A549 (cell line): ENCODE results near the gene KATNAL1. TPM values are rescaled to one million over a fixed set of nuclear protein-coding genes. Genes with fewer than 3 reads are reported as not detected.

Source experiments
- ATAC-seq, 2 experiments: fragments of 200-7000 bp in 1 of 2; fragments of >200 bp in 1 of 2; cut with Nextera tagmentation in 1 of 2; cut with Tn5 transposase in 1 of 2; 3 replicates each; pipeline versions ENCODE4 v1.8.0 to v1.9.1; 2018 to 2020; ENCODE audit warnings: mild to moderate bottlenecking in 1 of 2, moderate library complexity in 1 of 2
- CTCF ChIA-PET: fragments of 300-600 bp; sonication (Branson Sonifier 250); formaldehyde crosslinking; extraction: SDS; loops from one replicate; lab custom pipeline; 2021; ENCODE audit warnings: antibody characterized with exemption, inconsistent platforms; lab: Yijun Ruan, JAX
- POLR2A ChIA-PET: fragments of 350-600 bp; formaldehyde crosslinking; extraction: SDS; loops from one replicate; lab custom pipeline; 2021; ENCODE audit warnings: antibody characterized with exemption, inconsistent platforms; lab: Yijun Ruan, JAX
- DNase-seq, 2 experiments: peaks; one replicate each; pipeline versions ENCODE4 v3.0.0 to v3.0.0-alpha.2; 2011 to 2016; ENCODE audit warnings: low read depth in 1 of 2, low spot score in 1 of 2
- FAIRE-seq: peaks from 2 replicates; lab custom pipeline; 2011; peaks lifted over from hg19 to GRCh38; lab: Jason Lieb, UNC
- H3K27ac ChIP-seq, 2 experiments: fragments of >200 bp; sonication (Bioruptor Twin); formaldehyde crosslinking; 3 replicates each; pipeline ENCODE4 v1.5.1; 2016 to 2017
- H3K4me1 ChIP-seq: fragments of >200 bp; sonication (Bioruptor Twin); formaldehyde crosslinking; 3 replicates; pipeline ENCODE4 v1.6.1; 2016
- H3K4me2 ChIP-seq: fragments of >200 bp; sonication (Bioruptor Twin); formaldehyde crosslinking; 3 replicates; pipeline ENCODE4 v1.6.1; 2016
- H3K4me3 ChIP-seq: fragments of >200 bp; sonication (Bioruptor Twin); formaldehyde crosslinking; 3 replicates; pipeline ENCODE4 v1.5.1; 2016
- H3K9me3 ChIP-seq: fragments of >200 bp; sonication (Bioruptor Twin); formaldehyde crosslinking; 3 replicates; pipeline ENCODE4 v1.6.1; 2016
- BHLHE40 ChIP-seq: IDR thresholded peaks from 2 replicates; pipeline ENCODE4 v1.6.1; 2012; ENCODE audit warnings: low read depth, low read length, inconsistent platforms
- CBX2 ChIP-seq: fragments of 200-600 bp; sonication (generic); IDR thresholded peaks from 2 replicates; pipeline ENCODE4 v1.6.1; 2016; ENCODE audit warnings: low read depth, mild to moderate bottlenecking, borderline replicate concordance
- CEBPB ChIP-seq, 2 experiments: fragments of >200 bp in 1 of 2; sonication (Bioruptor Twin) in 1 of 2; formaldehyde crosslinking in 1 of 2; IDR thresholded peaks; 2 replicates each; pipeline ENCODE4 v1.6.1; 2012 to 2016
- CHD2 ChIP-seq: fragments of 150-350 bp; IDR thresholded peaks from 2 replicates; pipeline ENCODE4 v1.6.1; 2014; ENCODE audit warnings: low read length; ENCODE audit not compliant: partially characterized antibody
- EP300 ChIP-seq, 2 experiments: fragments of >200 bp; sonication (Bioruptor Twin); formaldehyde crosslinking; IDR thresholded peaks; 2 replicates in 1 of 2; 3 replicates in 1 of 2; pipeline ENCODE4 v1.6.1; 2016 to 2017
- FOSL2 ChIP-seq, 2 experiments: fragments of 450-650 bp in 1 of 2; fragments of >200 bp in 1 of 2; sonication (Bioruptor Twin) in 1 of 2; formaldehyde crosslinking; IDR thresholded peaks; 2 replicates each; pipeline versions ENCODE4 v1.5.0 to v1.6.1; 2016 to 2020; ENCODE audit warnings: mild to moderate bottlenecking in 1 of 2, moderate library complexity in 1 of 2
- GATA3 ChIP-seq: IDR thresholded peaks from 2 replicates; pipeline ENCODE4 v1.6.1; 2012; ENCODE audit warnings: borderline replicate concordance
- HDAC2 ChIP-seq: fragments of 200-600 bp; sonication (generic); IDR thresholded peaks from 2 replicates; pipeline ENCODE4 v1.6.1; 2016
- HEYL ChIP-seq: fragments of 250-450 bp; sonication (Bioruptor Pico); IDR thresholded peaks from 2 replicates; pipeline ENCODE4 v1.8.0; 2021; ENCODE audit warnings: mild to moderate bottlenecking, moderate library complexity
- HOXB13 ChIP-seq: fragments of 250-450 bp; sonication (Bioruptor Pico); IDR thresholded peaks from 2 replicates; pipeline ENCODE4 v1.5.0; 2020; ENCODE audit warnings: low read depth, mild to moderate bottlenecking, moderate library complexity
- HOXB5 ChIP-seq: fragments of 250-450 bp; sonication (Bioruptor Pico); IDR thresholded peaks from 2 replicates; pipeline ENCODE4 v1.5.0; 2020; ENCODE audit warnings: mild to moderate bottlenecking, moderate library complexity
- MAZ ChIP-seq: fragments of 150-350 bp; IDR thresholded peaks from 2 replicates; pipeline ENCODE4 v1.6.1; 2014; ENCODE audit warnings: antibody characterized with exemption, low read depth, low read length, borderline replicate concordance
- MYC ChIP-seq: IDR thresholded peaks from 2 replicates; pipeline ENCODE4 v1.6.1; 2012; ENCODE audit warnings: mild to moderate bottlenecking, inconsistent platforms, low read length, improper control_type of control experiment, borderline replicate concordance
- NFE2L2 ChIP-seq: fragments of 150-350 bp; conservative IDR thresholded peaks from 2 replicates; pipeline ENCODE4 v1.6.1; 2014; ENCODE audit warnings: low read length
- NR3C1 ChIP-seq: fragments of >200 bp; sonication (Bioruptor Twin); formaldehyde crosslinking; IDR thresholded peaks from 3 replicates; pipeline ENCODE4 v1.6.1; 2017
- RNF2 ChIP-seq: fragments of 200-600 bp; sonication (generic); IDR thresholded peaks from 2 replicates; pipeline ENCODE4 v1.6.1; 2016; ENCODE audit warnings: low read depth, mild to moderate bottlenecking, antibody characterized with exemption, moderate library complexity, borderline replicate concordance
- SMC3 ChIP-seq: fragments of >200 bp; sonication (Bioruptor Twin); formaldehyde crosslinking; IDR thresholded peaks from 3 replicates; pipeline ENCODE4 v1.6.1; 2018; ENCODE audit warnings: inconsistent platforms
- SREBF2 ChIP-seq: fragments of 450-650 bp; IDR thresholded peaks from 2 replicates; pipeline ENCODE4 v1.6.1; 2014; ENCODE audit warnings: mild to moderate bottlenecking, moderate library complexity
- TFCP2L1 ChIP-seq: fragments of 250-450 bp; sonication (Bioruptor Pico); IDR thresholded peaks from 2 replicates; pipeline ENCODE4 v1.5.0; 2021; ENCODE audit warnings: mild to moderate bottlenecking
- ZC3H11A ChIP-seq: fragments of 450-650 bp; IDR thresholded peaks from 2 replicates; pipeline ENCODE4 v1.6.1; 2014; ENCODE audit warnings: antibody characterized with exemption, mild to moderate bottlenecking
- ZFP36 ChIP-seq: fragments of 450-650 bp; IDR thresholded peaks from 2 replicates; pipeline ENCODE4 v1.6.1; 2014; ENCODE audit warnings: borderline replicate concordance; ENCODE audit not compliant: partially characterized antibody
- ZNF302 ChIP-seq: fragments of 250-450 bp; sonication (Bioruptor Pico); IDR thresholded peaks from 2 replicates; pipeline ENCODE4 v1.9.0; 2021; ENCODE audit warnings: inconsistent platforms, mild to moderate bottlenecking, moderate library complexity
- WGBS: methylation state at CpG from one replicate; pipeline ENCODE4 v1.1.6; 2017; ENCODE audit errors: missing lambda C conversion rate; 5-methylcytosine and 5-hydroxymethylcytosine counted together
- polyA plus RNA-seq, 4 experiments: library from polyadenylated mRNA; depleted of rRNA in 3 of 4; stranded (reverse); fragments of >200 nt; fragmentation: RNase III in 1 of 4; extraction: RNeasy Plus Mini Kit Qiagen cat#74134 plus additional on column Dnase treatment in 1 of 4; gene quantifications; 2 replicates in 3 of 4; 3 replicates in 1 of 4; pipeline ENCODE4 v1.2.3, GENCODE V29; 2011 to 2017
- TF ChIP-seq, protein P1 (sequence below): IDR thresholded peaks from 2 replicates; pipeline ENCODE4 v1.6.1; 2012
- TF ChIP-seq, protein P2 (sequence below): fragments of >200 bp; sonication (Bioruptor Twin); formaldehyde crosslinking; IDR thresholded peaks from 3 replicates; pipeline ENCODE4 v1.6.1; 2016
- TF ChIP-seq, protein P3 (sequence below): IDR thresholded peaks from 2 replicates; pipeline ENCODE4 v1.6.1; 2012; ENCODE audit warnings: low read depth, borderline replicate concordance
- TF ChIP-seq, protein P4 (sequence below): fragments of >200 bp; sonication (Bioruptor Twin); formaldehyde crosslinking; IDR thresholded peaks from 2 replicates; pipeline ENCODE4 v1.6.1; 2016
- TF ChIP-seq, protein P5 (sequence below): fragments of 250-450 bp; sonication (Bioruptor Pico); IDR thresholded peaks from 2 replicates; pipeline ENCODE4 v1.5.0; 2021; ENCODE audit warnings: mild to moderate bottlenecking, moderate library complexity, borderline replicate concordance
- TF ChIP-seq, protein P6 (sequence below): fragments of >200 bp; sonication (Bioruptor Twin); formaldehyde crosslinking; IDR thresholded peaks from 3 replicates; pipeline ENCODE4 v1.5.1; 2016

KATNAL1 gene
- polyA plus RNA-seq, 2 of the 4 experiments (the other 2 are of a cell fraction) = 7.9 to 10.5 TPM

DNA sequence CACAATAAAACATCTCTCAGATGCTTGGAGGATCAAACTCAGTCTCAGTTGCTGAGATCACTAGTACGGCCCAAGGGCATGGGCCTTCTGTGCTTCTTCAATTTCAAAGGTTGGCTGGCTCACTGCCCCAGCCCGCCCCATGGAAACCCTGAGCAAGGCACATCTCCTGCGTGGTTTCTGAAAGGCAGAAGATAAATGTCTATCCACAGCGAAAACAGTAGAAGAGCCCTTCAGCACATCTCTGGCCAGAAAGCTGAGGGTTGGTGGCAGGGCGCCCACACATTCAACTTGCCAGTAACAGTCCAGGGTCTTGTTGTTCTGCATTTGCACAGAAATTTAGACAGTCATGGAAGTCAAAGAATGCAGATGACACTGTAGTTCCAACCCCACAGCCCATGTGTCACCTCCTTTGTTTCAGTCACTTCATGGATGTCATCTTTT is 24.0 kb upstream of the KATNAL1 start:
- 77% methylated on average over 5 of the region's 5 CpGs for WGBS
- TF ChIP-seq EP300 (IDR thresholded peaks at IDR 0.05) (no peak), HOXB13 (CRISPR knock-in tag) (no peak), MYC (no peak), HOXB5 (CRISPR knock-in tag) (no peak), FOSL2 (IDR thresholded peaks at IDR 0.05) (no peak), FOSL2 (CRISPR knock-in tag; IDR thresholded peaks at IDR 0.05) (no peak), CEBPB (IDR thresholded peaks at IDR 0.05) (no peak), NR3C1 (no peak), HEYL (CRISPR knock-in tag) (no peak), BHLHE40 (no peak), ZC3H11A (no peak), CBX2 (no peak)
- TF ChIP-seq, protein P1, sequence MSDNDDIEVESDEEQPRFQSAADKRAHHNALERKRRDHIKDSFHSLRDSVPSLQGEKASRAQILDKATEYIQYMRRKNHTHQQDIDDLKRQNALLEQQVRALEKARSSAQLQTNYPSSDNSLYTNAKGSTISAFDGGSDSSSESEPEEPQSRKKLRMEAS = no peak
- TF ChIP-seq, protein P2, sequence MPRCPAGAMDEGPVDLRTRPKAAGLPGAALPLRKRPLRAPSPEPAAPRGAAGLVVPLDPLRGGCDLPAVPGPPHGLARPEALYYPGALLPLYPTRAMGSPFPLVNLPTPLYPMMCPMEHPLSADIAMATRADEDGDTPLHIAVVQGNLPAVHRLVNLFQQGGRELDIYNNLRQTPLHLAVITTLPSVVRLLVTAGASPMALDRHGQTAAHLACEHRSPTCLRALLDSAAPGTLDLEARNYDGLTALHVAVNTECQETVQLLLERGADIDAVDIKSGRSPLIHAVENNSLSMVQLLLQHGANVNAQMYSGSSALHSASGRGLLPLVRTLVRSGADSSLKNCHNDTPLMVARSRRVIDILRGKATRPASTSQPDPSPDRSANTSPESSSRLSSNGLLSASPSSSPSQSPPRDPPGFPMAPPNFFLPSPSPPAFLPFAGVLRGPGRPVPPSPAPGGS = no peak
- POLR2A ChIA-PET = no interaction called here
- Histone ChIP-seq H3K4me1 (no peaks in the 10 kb centered on the region), H3K4me3 (no peak overlapping the region), H3K9me3 (no peaks in the 10 kb centered on the region), H3K27ac (no peak overlapping the region), H3K4me2 (no peak overlapping the region)
- CTCF ChIA-PET = interaction anchor here (1.4 kb wide), 1 partner anchor 199 kb away, joined by 3 read pairs; no protein-coding TSS in a partner anchor
- FAIRE-seq (no peak), DNase-seq (no peak), ATAC-seq (no peak)

DNA sequence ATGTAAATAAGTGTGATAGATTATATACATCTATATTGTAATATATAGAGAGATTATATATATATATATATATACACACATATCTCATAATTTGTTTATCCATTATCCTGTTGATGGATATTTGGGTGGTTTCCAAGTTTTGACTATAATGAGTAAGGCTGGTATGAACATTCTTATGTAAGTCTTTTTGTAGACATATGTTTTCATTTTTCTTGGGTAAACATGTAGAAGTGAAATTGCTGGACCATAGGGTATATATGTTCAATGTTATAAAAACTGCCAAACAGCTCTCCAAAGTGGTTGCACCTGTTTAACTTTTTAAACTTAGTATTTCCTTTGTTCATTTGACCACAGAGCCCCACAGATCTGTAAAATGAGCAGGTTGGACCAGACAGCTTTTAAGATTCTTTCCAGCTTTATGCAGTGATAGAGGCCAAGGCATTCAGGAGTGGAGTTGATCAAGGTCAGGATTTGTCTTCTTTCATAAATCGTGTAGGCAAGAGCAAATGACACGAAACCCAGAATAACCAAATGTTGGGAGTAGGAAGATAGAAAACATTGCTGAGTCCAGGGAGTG is 21.7 kb upstream of the KATNAL1 start:
- FAIRE-seq (no peak), DNase-seq (no peak), ATAC-seq (no peak)
- Histone ChIP-seq H3K4me1 (no peaks in the 10 kb centered on the region), H3K27ac (no peak overlapping the region), H3K4me3 (no peak overlapping the region), H3K9me3 (no peaks in the 10 kb centered on the region), H3K4me2 (no peak overlapping the region)
- ChIA-PET POLR2A (no interaction called here), CTCF (no interaction called here)
- WGBS = 68% methylated on average over 2 of the region's 2 CpGs
- TF ChIP-seq, protein P3, sequence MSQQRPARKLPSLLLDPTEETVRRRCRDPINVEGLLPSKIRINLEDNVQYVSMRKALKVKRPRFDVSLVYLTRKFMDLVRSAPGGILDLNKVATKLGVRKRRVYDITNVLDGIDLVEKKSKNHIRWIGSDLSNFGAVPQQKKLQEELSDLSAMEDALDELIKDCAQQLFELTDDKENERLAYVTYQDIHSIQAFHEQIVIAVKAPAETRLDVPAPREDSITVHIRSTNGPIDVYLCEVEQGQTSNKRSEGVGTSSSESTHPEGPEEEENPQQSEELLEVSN = no peak
- no peak for TF ChIP-seq CHD2
- TF ChIP-seq HOXB5 (CRISPR knock-in tag) = no peak
- TF ChIP-seq CEBPB (IDR thresholded peaks at IDR 0.05) = no peak
- no peak for TF ChIP-seq GATA3
- TF ChIP-seq RNF2 = no peak
- TF ChIP-seq, protein P2 = no peak
- no peak for TF ChIP-seq TFCP2L1 (CRISPR knock-in tag)
- no peak for TF ChIP-seq ZNF302 (CRISPR knock-in tag)
- TF ChIP-seq, protein P4, sequence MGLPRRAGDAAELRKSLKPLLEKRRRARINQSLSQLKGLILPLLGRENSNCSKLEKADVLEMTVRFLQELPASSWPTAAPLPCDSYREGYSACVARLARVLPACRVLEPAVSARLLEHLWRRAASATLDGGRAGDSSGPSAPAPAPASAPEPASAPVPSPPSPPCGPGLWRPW = no peak
- no peak for TF ChIP-seq SMC3
- no peak for TF ChIP-seq SREBF2
- TF ChIP-seq, protein P5, sequence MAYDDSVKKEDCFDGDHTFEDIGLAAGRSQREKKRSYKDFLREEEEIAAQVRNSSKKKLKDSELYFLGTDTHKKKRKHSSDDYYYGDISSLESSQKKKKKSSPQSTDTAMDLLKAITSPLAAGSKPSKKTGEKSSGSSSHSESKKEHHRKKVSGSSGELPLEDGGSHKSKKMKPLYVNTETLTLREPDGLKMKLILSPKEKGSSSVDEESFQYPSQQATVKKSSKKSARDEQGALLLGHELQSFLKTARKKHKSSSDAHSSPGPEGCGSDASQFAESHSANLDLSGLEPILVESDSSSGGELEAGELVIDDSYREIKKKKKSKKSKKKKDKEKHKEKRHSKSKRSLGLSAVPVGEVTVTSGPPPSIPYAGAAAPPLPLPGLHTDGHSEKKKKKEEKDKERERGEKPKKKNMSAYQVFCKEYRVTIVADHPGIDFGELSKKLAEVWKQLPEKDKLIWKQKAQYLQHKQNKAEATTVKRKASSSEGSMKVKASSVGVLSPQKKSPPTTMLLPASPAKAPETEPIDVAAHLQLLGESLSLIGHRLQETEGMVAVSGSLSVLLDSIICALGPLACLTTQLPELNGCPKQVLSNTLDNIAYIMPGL (CRISPR knock-in tag) = no peak
- TF ChIP-seq MAZ = no peak
- TF ChIP-seq, protein P6, sequence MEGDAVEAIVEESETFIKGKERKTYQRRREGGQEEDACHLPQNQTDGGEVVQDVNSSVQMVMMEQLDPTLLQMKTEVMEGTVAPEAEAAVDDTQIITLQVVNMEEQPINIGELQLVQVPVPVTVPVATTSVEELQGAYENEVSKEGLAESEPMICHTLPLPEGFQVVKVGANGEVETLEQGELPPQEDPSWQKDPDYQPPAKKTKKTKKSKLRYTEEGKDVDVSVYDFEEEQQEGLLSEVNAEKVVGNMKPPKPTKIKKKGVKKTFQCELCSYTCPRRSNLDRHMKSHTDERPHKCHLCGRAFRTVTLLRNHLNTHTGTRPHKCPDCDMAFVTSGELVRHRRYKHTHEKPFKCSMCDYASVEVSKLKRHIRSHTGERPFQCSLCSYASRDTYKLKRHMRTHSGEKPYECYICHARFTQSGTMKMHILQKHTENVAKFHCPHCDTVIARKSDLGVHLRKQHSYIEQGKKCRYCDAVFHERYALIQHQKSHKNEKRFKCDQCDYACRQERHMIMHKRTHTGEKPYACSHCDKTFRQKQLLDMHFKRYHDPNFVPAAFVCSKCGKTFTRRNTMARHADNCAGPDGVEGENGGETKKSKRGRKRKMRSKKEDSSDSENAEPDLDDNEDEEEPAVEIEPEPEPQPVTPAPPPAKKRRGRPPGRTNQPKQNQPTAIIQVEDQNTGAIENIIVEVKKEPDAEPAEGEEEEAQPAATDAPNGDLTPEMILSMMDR = no peak
- TF ChIP-seq ZFP36 = no peak
- TF ChIP-seq HDAC2 = no peak
- no peak for TF ChIP-seq NFE2L2
- TF ChIP-seq, all 56 proteins: peak for 0
